SK-N-SH treated with all-trans-retinoic acid at 6 μM for 48 hours (cell line): ENCODE measurements around the gene CAB39L.

Experiments
- ARNTL ChIP-seq: fragments of 450-650 bp; formaldehyde crosslinking; IDR thresholded peaks from 2 replicates; pipeline ENCODE4 v1.5.0; 2020; ENCODE audit warnings: low read depth, mild to moderate bottlenecking, moderate library complexity, borderline replicate concordance
- BACH2 ChIP-seq: fragments of 250-450 bp; sonication (Bioruptor Pico); IDR thresholded peaks from 2 replicates; pipeline ENCODE4 v1.9.0; 2021; ENCODE audit warnings: mild to moderate bottlenecking, borderline replicate concordance
- CREB5 ChIP-seq: fragments of 250-450 bp; sonication (Bioruptor Pico); IDR thresholded peaks from 2 replicates; pipeline ENCODE4 v1.5.1; 2020; ENCODE audit warnings: low read depth, mild to moderate bottlenecking, moderate library complexity
- CSDC2 ChIP-seq: fragments of 250-450 bp; sonication (Bioruptor Pico); IDR thresholded peaks from 2 replicates; pipeline ENCODE4 v1.5.0; 2020; ENCODE audit warnings: mild to moderate bottlenecking, moderate library complexity
- CSRNP3 ChIP-seq: fragments of 250-450 bp; sonication (Bioruptor Pico); IDR thresholded peaks from 2 replicates; pipeline ENCODE4 v1.5.1; 2021; ENCODE audit warnings: mild to moderate bottlenecking, moderate library complexity
- ISL1 ChIP-seq: fragments of 250-450 bp; sonication (Bioruptor Pico); IDR thresholded peaks from 2 replicates; pipeline ENCODE4 v2.1.2; 2022; ENCODE audit warnings: mild to moderate bottlenecking, moderate library complexity
- OSR1 ChIP-seq: fragments of 250-450 bp; sonication (Bioruptor Pico); IDR thresholded peaks from 2 replicates; pipeline ENCODE4 v1.8.0; 2022; ENCODE audit warnings: moderate library complexity, mild to moderate bottlenecking, inconsistent platforms
- PATZ1 ChIP-seq: fragments of 250-450 bp; sonication (Bioruptor Pico); IDR thresholded peaks from 2 replicates; pipeline ENCODE4 v1.8.0; 2020; ENCODE audit warnings: mild to moderate bottlenecking, moderate library complexity, borderline replicate concordance
- POU6F1 ChIP-seq: fragments of 250-450 bp; sonication (Bioruptor Pico); IDR thresholded peaks from 2 replicates; pipeline ENCODE4 v1.8.0; 2021; ENCODE audit warnings: low read depth, mild to moderate bottlenecking, moderate library complexity, borderline replicate concordance
- PPARA ChIP-seq: fragments of 250-450 bp; sonication (Bioruptor Pico); IDR thresholded peaks from 2 replicates; pipeline ENCODE4 v1.5.0; 2020; ENCODE audit warnings: mild to moderate bottlenecking, borderline replicate concordance
- ZFP30 ChIP-seq: fragments of 450-650 bp; formaldehyde crosslinking; IDR thresholded peaks from 2 replicates; pipeline ENCODE4 v1.5.0; 2022; ENCODE audit warnings: mild to moderate bottlenecking, moderate library complexity
- ZNF70 ChIP-seq: fragments of 450-650 bp; formaldehyde crosslinking; IDR thresholded peaks from 2 replicates; pipeline ENCODE4 v1.5.0; 2020; ENCODE audit warnings: mild to moderate bottlenecking, moderate library complexity
- ZNF8 ChIP-seq: fragments of 450-650 bp; formaldehyde crosslinking; IDR thresholded peaks from 2 replicates; pipeline ENCODE4 v1.5.0; 2020; ENCODE audit warnings: mild to moderate bottlenecking, moderate library complexity

GRCh38 chr13:49347650-49348385 lies 96.0 kb downstream of the CAB39L start:
- TF ChIP-seq OSR1 (no peak), CSRNP3 (CRISPR knock-in tag) (no peak), BACH2 (no peak), POU6F1 (CRISPR knock-in tag) (no peak), PPARA (CRISPR knock-in tag) (no peak), CSDC2 (no peak), PATZ1 (no peak), CREB5 (CRISPR knock-in tag) (no peak), ZNF8 (CRISPR knock-in tag) (no peak), ISL1 (no peak), ZNF70 (no peak), ARNTL (CRISPR knock-in tag) (no peak), ZFP30 (no peak)
